HTERT RPE-1 (cell line): Measurements from ENCODE around the gene PTPRU.
"Not testable (repeated sequence)": the region's sequence is repeated elsewhere in the genome, so short reads cannot be mapped to it uniquely, and the experiment has no call there.

Experiments
- in situ Hi-C: fragments of 300-500 bp; cut with MboI; formaldehyde crosslinking; loops from 4 replicates; pipeline ENCODE4 v1.14.3; 2020; ENCODE audit warnings: low sequenced_read_pairs

Gene PTPRU

DNA sequence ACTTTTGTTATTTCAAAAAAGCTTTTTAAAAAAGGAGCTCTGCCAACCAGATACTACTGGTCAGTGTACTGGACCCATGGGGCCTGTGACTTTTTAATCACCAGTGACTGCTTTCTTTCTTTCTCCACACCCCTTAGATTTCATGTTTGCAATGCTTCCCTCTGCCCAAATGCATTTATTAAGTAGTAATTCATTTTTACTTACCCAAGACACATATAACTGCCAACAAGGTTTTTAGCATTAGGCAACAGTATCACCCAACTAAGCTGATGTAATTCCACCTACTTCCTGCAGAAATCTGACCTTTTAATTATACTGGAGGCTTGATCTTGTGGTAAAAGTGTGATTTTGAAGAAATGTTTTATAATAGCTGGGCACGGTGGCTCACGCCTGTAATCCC, 18.1 kb upstream of the PTPRU start:
- in situ Hi-C loops: no loop called here

GRCh38 chr1:29221296-29221695, 15.0 kb upstream of the PTPRU start:
- in situ Hi-C loops: no loop called here

- in situ Hi-C loops: not testable (repeated sequence)
Measured at GRCh38 chr1:29222260-29222659, 14.1 kb upstream of the PTPRU start.

DNA sequence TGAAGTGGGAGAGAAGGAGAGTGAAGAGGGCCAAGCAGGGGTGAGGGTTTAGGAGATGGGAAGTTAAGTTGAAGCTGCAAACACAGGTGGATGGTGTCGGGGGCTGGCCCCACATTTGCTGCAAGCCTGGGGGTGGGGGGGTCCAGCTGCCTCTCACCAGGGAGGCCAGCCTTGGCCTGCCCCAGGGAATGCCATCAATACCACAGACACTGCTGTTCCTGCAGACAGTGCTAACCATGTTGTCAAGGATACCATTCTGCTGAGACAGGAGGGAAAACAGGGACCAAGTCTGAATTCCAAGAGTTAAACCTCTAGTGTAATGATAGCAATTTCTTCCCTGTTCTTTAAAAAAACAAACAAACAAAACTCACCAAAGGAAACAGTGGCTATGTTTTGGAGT, 13.6 kb upstream of the PTPRU start:
- in situ Hi-C loops: no loop called here

DNA sequence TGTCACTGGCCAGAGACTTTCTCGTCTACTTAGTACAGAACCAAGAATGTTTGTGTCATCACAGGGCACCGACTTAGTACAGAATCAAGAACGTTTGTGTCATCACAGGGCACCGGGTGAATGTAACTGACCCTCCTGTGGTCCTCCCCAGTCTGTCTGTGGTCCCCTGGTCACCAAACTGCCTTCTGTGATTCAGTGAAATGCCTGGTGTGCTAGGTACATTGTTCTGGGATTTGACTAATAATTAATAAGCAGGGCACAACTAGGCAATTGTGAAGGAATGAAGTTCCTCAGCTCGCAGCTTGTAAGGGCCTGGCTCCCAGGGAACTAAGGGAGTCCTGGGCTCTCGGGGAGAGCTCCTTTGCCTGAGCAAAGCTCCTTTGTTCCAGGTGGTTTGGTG, 12.8 kb upstream of the PTPRU start:
- in situ Hi-C loops: no loop called here

DNA sequence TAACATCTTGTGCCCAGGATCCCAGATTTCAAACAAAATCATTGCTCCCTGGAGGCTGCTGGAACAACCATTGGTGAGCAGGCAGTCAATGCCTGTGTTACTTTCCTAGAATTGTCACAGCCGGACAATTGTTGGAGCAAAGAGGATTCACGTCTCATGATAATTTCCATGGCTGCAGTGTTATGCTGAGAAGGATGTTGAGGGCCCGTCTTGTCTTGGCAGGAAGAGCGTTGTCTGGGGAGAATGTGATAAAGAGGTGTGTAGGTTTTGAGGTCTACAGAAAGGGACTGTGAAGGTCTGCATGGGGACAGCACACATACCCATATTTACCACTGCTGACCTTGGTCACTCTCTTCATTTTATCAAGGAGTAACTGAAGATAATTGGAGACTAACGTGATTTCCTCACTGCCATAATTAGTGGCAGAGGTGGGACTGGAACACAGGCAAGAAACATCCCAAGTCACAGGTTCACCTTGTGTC, 11.9 kb upstream of the PTPRU start:
- in situ Hi-C loops: no loop called here

DNA sequence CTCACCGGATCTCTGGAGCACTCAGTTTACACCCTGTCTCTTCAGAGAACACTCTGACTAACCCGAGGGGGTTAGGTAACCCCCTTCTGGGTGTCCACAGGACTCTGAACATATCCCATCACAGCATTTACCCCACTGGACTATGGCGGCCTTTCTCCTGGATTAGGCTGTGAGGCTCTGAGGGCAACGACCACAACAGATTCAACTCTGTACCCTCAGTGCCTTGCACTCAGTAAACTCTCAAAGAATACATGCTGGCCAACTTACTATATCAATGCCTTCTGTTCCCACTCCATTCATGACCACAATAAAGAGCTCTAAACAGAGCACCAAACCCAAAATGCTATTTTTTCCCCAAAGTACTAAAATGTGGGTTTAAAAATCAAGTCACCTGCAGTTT, 11.0 kb upstream of the PTPRU start:
- in situ Hi-C loops: no loop called here

GRCh38 chr1:29227511-29227910, 8.8 kb upstream of the PTPRU start:
- in situ Hi-C loops: no loop called here

DNA sequence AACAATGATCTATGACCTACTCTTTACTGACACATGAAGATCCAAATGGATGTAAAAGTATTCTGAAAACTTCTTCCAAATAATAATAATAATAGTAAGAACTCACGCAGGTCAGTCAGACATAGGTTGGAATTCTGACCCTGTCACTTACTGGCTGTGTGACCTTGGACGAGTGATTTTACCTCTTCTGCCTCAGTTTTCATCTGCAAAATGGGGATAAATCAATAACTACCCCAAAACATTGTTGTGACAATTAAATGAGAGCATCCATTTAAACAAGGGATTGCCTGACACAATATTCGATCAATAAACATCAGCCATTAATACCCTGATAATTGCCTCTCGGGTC, 6.1 kb upstream of the PTPRU start:
- in situ Hi-C loops: no loop called here

DNA sequence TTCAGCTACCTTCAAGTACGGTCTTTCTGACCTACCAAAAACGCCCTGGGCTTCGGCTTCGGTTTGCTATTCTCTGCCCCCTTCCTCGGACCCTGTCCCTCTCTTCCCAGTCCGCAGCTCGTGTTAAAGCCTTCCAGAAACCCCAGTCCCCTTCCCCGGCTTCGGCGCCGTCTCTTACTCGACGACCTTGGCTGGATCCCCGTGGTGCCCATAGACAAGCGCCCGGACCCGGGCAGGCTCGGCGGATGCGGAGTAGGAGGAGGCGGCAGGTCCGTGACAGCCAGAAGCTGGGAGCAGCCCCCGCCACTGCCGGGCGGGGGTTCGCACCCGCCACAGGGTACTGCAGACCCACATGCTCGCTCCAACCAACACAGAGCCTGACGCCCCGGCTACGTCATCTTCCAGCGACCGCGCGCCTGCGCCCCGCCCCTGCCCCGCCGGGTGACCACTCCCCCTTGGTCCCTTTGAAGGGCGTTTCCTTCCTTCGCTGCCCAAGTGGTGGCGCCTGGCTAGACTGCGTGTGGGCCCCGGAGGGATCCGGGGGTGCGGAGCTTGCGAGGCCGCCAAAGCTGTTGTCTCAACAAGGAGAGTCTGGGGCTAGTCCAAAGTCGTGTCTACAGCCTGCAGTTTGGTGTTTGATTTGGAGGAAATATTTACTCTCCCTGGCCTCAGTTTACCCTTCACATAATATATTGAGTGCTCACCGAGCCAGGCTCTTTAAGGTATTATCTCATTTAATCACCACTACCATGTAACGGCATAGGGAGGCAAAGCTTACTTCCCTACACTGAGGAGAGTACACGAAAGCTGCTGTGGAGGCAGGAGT, 5.6 kb upstream of the PTPRU start, which contains the start of gene MECR:
Gene MECR (minus strand): TSS at position 382 of the 826 bp plus-strand sequence. CDS start 28 bp downstream, at position 354.
- in situ Hi-C loops: no loop called here

DNA sequence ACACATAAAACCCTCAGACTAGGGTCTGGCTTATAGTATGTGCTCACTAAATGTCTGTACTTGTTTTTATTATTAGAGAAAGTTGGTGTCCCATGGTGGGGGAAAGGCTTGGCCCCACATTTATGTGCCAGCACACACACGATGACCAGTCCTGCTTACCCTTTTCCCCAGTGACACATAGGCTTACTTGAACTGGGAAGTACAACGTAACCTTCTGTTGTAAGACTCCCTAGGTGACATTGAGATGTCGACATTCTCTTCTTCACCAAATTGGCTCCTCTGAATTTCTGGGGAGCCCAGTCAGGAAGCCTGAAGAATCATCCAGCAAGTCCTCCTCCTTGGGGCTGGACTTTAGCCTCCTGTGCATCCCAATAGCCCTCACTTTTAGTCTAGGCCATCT, 3.9 kb upstream of the PTPRU start:
- in situ Hi-C loops: no loop called here

DNA sequence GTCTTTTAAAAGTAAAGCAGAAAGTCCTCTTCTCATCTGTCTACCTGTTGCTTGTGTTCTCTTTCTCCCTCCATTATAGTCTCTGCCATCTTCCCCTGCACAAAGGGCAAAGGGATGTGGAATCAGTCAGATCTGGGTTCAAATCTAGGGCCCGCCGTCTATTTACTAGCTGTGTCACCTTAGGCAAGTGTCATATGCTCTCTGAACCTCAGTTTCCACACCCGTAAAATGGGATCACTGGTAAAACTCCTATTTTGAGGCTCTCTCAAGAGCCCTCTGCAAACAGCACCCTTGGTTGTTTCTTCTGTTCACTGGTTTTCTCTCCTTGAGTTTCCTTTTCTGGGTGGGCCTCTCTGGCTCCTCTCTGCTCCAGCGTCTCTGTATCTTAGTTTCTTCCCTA, 2.6 kb upstream of the PTPRU start:
- in situ Hi-C loops: no loop called here

GRCh38 chr1:29234471-29234870, 1.9 kb upstream of the PTPRU start:
- in situ Hi-C loops: no loop called here

DNA sequence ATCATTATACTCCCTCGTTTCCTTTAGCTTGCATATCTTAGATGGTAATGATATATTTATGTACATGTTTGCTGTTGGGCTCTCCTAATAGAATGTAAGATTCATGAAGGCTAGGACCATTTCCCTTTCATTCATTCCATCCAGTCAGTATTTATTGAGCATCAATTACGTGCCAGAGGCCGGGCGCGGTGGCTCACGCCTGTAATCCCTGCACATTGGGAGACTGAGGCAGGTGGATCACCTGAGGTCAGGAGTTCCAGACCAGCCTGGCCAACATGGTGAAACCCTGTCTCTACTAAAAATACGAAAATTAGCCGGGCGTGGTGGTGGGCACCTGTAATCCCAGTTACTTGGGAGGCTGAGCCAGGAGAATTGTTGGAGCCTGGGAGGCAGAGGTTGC, 1.4 kb upstream of the PTPRU start:
- in situ Hi-C loops: not testable (repeated sequence)

GRCh38 chr1:29236712-29237128, 398 bp downstream of the PTPRU start:
- in situ Hi-C loops: no loop called here

GRCh38 chr1:29237129-29237821, 953 bp downstream of the PTPRU start:
- in situ Hi-C loops: no loop called here

- in situ Hi-C loops: no loop called here
Measured at GRCh38 chr1:29237852-29238619, 1.7 kb downstream of the PTPRU start.

DNA sequence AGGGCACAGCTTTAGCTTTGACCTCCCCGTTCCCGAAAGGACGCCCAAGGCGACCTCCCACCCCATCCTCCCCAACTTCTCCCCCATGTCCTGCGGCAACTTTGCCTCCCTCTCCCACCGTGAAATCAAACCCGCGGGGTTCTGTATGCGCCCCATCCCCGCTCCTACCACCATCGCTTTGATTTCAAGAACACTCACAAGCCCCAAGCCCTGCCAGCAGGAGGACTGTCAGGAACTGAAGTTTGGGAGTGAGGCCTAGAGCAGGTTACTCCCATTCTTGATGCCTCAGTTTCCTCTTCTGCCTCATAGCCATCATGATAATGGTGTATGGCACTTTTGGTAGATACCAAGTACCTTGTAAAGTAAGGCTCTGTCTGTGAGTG, 2.3 kb downstream of the PTPRU start:
- in situ Hi-C loops: no loop called here

GRCh38 chr1:29239142-29239541, 2.8 kb downstream of the PTPRU start:
- in situ Hi-C loops: no loop called here

GRCh38 chr1:29240400-29240837, 4.1 kb downstream of the PTPRU start:
- in situ Hi-C loops: no loop called here

DNA sequence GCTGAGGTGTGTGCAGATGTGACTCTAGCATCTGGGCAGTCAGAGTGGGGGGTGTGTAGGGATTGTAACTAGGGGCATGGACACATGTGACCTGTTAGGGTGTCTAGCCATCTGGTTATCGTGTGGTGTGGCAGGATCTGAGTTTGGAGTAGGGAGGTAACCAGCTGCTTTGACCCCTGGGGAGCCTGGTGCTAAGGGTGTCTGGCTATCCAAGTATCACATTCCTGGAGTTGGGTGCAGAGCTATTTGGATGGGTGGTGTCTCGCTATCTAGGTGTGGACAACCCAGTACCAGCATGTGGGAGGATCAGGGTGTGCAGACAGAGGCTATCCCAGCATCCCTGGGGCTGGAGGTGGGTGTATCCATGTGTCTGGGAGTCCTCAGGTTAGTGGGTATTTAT, 4.7 kb downstream of the PTPRU start:
- in situ Hi-C loops: no loop called here
